22Rv1 (cell line): ENCODE data around the gene TSPAN5.

Experiments
- ZFX ChIP-seq: fragments of 450-650 bp; IDR thresholded peaks from 2 replicates; pipeline ENCODE4 v1.6.1; 2017; ENCODE audit warnings: antibody characterized with exemption, borderline replicate concordance
- TF ChIP-seq, protein P1 (sequence below): fragments of 450-650 bp; IDR thresholded peaks from 2 replicates; pipeline ENCODE4 v1.5.1; 2017; ENCODE audit warnings: mild to moderate bottlenecking

DNA sequence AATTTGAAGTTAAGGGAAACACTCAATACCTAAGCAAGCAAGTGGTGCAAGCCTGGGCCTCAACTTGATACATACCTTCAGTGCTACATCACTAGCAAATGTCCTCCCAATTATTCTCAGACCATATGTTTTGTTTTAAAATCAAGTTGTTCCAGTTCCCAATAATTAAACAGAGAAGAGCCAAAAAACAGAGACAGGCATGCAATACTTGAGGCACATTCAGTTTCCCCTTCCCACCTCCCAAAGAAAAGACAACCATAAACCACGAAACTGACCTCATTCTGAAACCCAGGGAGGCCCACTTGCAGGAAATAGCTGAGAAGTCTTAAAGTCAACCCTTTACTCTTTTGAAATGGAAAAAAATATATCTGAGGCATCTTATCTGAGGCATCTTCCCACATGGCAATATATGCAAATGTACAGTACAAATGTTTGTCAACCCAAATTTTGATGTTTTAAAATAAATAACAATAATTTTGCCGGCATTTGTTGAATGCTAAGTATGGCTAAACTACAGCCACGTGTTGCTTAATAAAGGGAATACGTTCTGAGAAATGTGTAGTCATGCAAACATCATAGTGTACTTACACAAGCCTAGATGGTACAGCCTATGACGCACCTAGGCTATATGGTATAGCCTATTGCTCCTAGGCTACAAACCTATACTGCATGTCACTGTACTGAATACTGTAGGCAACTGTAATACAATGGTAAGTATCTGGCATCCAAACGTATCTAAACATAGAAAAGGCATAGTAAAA, 147.5 kb downstream of the TSPAN5 start:
- TF ChIP-seq, protein P1, sequence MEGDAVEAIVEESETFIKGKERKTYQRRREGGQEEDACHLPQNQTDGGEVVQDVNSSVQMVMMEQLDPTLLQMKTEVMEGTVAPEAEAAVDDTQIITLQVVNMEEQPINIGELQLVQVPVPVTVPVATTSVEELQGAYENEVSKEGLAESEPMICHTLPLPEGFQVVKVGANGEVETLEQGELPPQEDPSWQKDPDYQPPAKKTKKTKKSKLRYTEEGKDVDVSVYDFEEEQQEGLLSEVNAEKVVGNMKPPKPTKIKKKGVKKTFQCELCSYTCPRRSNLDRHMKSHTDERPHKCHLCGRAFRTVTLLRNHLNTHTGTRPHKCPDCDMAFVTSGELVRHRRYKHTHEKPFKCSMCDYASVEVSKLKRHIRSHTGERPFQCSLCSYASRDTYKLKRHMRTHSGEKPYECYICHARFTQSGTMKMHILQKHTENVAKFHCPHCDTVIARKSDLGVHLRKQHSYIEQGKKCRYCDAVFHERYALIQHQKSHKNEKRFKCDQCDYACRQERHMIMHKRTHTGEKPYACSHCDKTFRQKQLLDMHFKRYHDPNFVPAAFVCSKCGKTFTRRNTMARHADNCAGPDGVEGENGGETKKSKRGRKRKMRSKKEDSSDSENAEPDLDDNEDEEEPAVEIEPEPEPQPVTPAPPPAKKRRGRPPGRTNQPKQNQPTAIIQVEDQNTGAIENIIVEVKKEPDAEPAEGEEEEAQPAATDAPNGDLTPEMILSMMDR: no peak
- no peak for TF ChIP-seq ZFX
